Stromal cell of bone marrow (primary cell): ENCODE data around the gene VEGFB.
A peak's percentile ranks its signal among the peaks of the same experiment; 100 is the strongest.

ENCODE experiments used
- DNase-seq: peaks from one replicate; pipeline ENCODE4 v3.0.0-alpha.2; 2012; ENCODE audit warnings: low read depth

Gene VEGFB

GRCh38 chr11:64262271-64263002, 28.1 kb downstream of the VEGFB start:
- no peak for DNase-seq

- no peak for DNase-seq
Observed at GRCh38 chr11:64263021-64263946, 28.9 kb downstream of the VEGFB start.

GRCh38 chr11:64263947-64264317, 29.5 kb downstream of the VEGFB start:
- no peak for DNase-seq

- DNase-seq: no peak
Observed at GRCh38 chr11:64264371-64264852, 30.0 kb downstream of the VEGFB start.

- DNase-seq: no peak
Observed at GRCh38 chr11:64265176-64266160, 31.1 kb downstream of the VEGFB start.

GRCh38 chr11:64266339-64266738, 32.0 kb downstream of the VEGFB start:
- DNase-seq: no peak

GRCh38 chr11:64267207-64267945, 33.0 kb downstream of the VEGFB start:
- no peak for DNase-seq

- DNase-seq: no peak
Observed at GRCh38 chr11:64268025-64268892, 33.9 kb downstream of the VEGFB start.

GRCh38 chr11:64268893-64269539, 34.6 kb downstream of the VEGFB start:
- DNase-seq: no peak

- DNase-seq: peak; percentile 100
Observed at GRCh38 chr11:64269540-64270220, 35.3 kb downstream of the VEGFB start.

GRCh38 chr11:64275031-64275800, 40.8 kb downstream of the VEGFB start:
- no peak for DNase-seq

GRCh38 chr11:64275841-64276240, 41.5 kb downstream of the VEGFB start:
- DNase-seq: no peak

GRCh38 chr11:64276653-64277431, 42.5 kb downstream of the VEGFB start:
- DNase-seq: no peak

- DNase-seq: no peak
Observed at GRCh38 chr11:64278576-64279190, 44.3 kb downstream of the VEGFB start.

GRCh38 chr11:64281957-64282770, 47.8 kb downstream of the VEGFB start:
- no peak for DNase-seq

- DNase-seq: no peak
Observed at GRCh38 chr11:64283092-64283491, 48.7 kb downstream of the VEGFB start.
